Activated CD4-positive, alpha-beta T cell treated with anti-CD3 and anti-CD28 coated beads, Interleukin-2, Interleukin-4, amounts not matched to agents 100 ng/mL and 50 ng/mL, durations not matched to agents 16 hours and 8 hours (primary cell): ENCODE data around the gene CAMKMT.

Source experiments
- DNase-seq: peaks from one replicate; pipeline ENCODE4 v3.0.0-alpha.2; 2020; ENCODE audit warnings: low spot score

Gene CAMKMT

GRCh38 chr2:44444881-44445280, 83.1 kb downstream of the CAMKMT start:
- no peak for DNase-seq

- DNase-seq, result no peak
These were observed 87.2 kb downstream of the CAMKMT start for GRCh38 chr2:44448860-44449527.

GRCh38 chr2:44450082-44450481, 88.3 kb downstream of the CAMKMT start:
- DNase-seq, result no peak

- no peak for DNase-seq
These were observed 89.1 kb downstream of the CAMKMT start for GRCh38 chr2:44450806-44451205.

- DNase-seq, result no peak
These were observed 90.4 kb downstream of the CAMKMT start for GRCh38 chr2:44452069-44452583.

- no peak for DNase-seq
These were observed 91.5 kb downstream of the CAMKMT start for GRCh38 chr2:44453259-44453658.

- no peak for DNase-seq
These were observed 94.1 kb downstream of the CAMKMT start for GRCh38 chr2:44455877-44456276.

- no peak for DNase-seq
These were observed 95.2 kb downstream of the CAMKMT start for GRCh38 chr2:44456946-44457345.

- DNase-seq, result no peak
These were observed 98.0 kb downstream of the CAMKMT start for GRCh38 chr2:44459739-44460138.

GRCh38 chr2:44462934-44463849, 101.4 kb downstream of the CAMKMT start:
- DNase-seq, result no peak

- DNase-seq, result no peak
These were observed 102.7 kb downstream of the CAMKMT start for GRCh38 chr2:44464437-44464836.

GRCh38 chr2:44470151-44470550, 108.4 kb downstream of the CAMKMT start:
- DNase-seq, result no peak

GRCh38 chr2:44477657-44478414, 116.1 kb downstream of the CAMKMT start:
- DNase-seq, result no peak

- peak; percentile 79 for DNase-seq
These were observed 117.6 kb downstream of the CAMKMT start for GRCh38 chr2:44479127-44479887.

- DNase-seq, result no peak
These were observed 118.3 kb downstream of the CAMKMT start for GRCh38 chr2:44480068-44480467.

GRCh38 chr2:44487052-44487451, 125.3 kb downstream of the CAMKMT start:
- no peak for DNase-seq

- DNase-seq, result no peak
These were observed 129.0 kb downstream of the CAMKMT start for GRCh38 chr2:44490726-44491125.

GRCh38 chr2:44494006-44494405, 132.3 kb downstream of the CAMKMT start:
- no peak for DNase-seq

GRCh38 chr2:44495035-44495434, 133.3 kb downstream of the CAMKMT start:
- no peak for DNase-seq

- DNase-seq, result no peak
These were observed 133.8 kb downstream of the CAMKMT start for GRCh38 chr2:44495544-44495943.

- no peak for DNase-seq
These were observed 134.4 kb downstream of the CAMKMT start for GRCh38 chr2:44496130-44496529.

GRCh38 chr2:44498551-44498950, 136.8 kb downstream of the CAMKMT start:
- no peak for DNase-seq
